IMR-90 (cell line): Measurements from ENCODE around the gene RBMY1E.
"Not testable (repeated sequence)": the region's sequence is repeated elsewhere in the genome, so short reads cannot be mapped to it uniquely, and the experiment has no call there.

ENCODE experiments used
- CEBPB ChIP-seq: IDR thresholded peaks from 2 replicates; pipeline ENCODE4 v1.6.1; 2012; ENCODE audit warnings: low read depth, low read length, improper control_type of control experiment
- CHD1 ChIP-seq: IDR thresholded peaks from 2 replicates; pipeline ENCODE4 v1.6.1; 2012; ENCODE audit warnings: low read depth, low read length, improper control_type of control experiment
- CTCF ChIP-seq: conservative IDR thresholded peaks from 2 replicates; pipeline ENCODE4 v1.5.1; 2012; ENCODE audit warnings: mild to moderate bottlenecking, low read depth, low read length, improper control_type of control experiment
- MAFK ChIP-seq: IDR thresholded peaks from 2 replicates; pipeline ENCODE4 v1.6.1; 2012; ENCODE audit warnings: low read depth, low read length, improper control_type of control experiment
- POLR2A ChIP-seq: IDR thresholded peaks from 2 replicates; pipeline ENCODE4 v1.6.1; 2012; ENCODE audit warnings: mild to moderate bottlenecking, low read depth, low read length
- RFX5 ChIP-seq: IDR thresholded peaks from 2 replicates; pipeline ENCODE4 v1.8.0; 2012; ENCODE audit warnings: low read depth, mild to moderate bottlenecking, low read length, moderate library complexity
- USF2 ChIP-seq: fragments of 150-350 bp; IDR thresholded peaks from 2 replicates; pipeline ENCODE4 v1.6.1; 2017; ENCODE audit warnings: mild to moderate bottlenecking, antibody characterized with exemption, low read length, low read depth

- not testable (repeated sequence) for TF ChIP-seq CTCF, CHD1, POLR2A, CEBPB, MAFK, USF2, RFX5
These were observed at the start of gene RBMY1E for GRCh38 chrY:21917932-21918331.
